22Rv1 (cell line): ENCODE measurements around the gene SMYD1.

ENCODE experiments used
- H3K27ac ChIP-seq: fragments of 450-650 bp; 2 replicates; pipeline ENCODE4 v1.5.1; 2017
- CTCF ChIP-seq: fragments of 450-650 bp; IDR thresholded peaks from 2 replicates; pipeline ENCODE4 v1.5.1; 2017; ENCODE audit warnings: mild to moderate bottlenecking
- ZFX ChIP-seq: fragments of 450-650 bp; IDR thresholded peaks from 2 replicates; pipeline ENCODE4 v1.6.1; 2017; ENCODE audit warnings: antibody characterized with exemption, borderline replicate concordance

SMYD1 gene

GRCh38 chr2:88128654-88129312 is 61.2 kb downstream of the SMYD1 start:
- TF ChIP-seq ZFX: no peak
- no peak for TF ChIP-seq CTCF

GRCh38 chr2:88129313-88129959 is 61.8 kb downstream of the SMYD1 start:
- TF ChIP-seq ZFX: no peak
- TF ChIP-seq CTCF: no peak
- no peak overlapping the region for H3K27ac ChIP-seq

More at GRCh38 chr2:88128654-88129312, 61.2 kb downstream of the SMYD1 start:
- no peak overlapping the region for H3K27ac ChIP-seq

- TF ChIP-seq CTCF (no peak), ZFX (no peak)
- no peak overlapping the region for H3K27ac ChIP-seq
These were observed 63.8 kb downstream of the SMYD1 start for GRCh38 chr2:88131201-88131998.

- TF ChIP-seq ZFX (no peak), CTCF (no peak)
- no peak overlapping the region for H3K27ac ChIP-seq
These were observed 64.4 kb downstream of the SMYD1 start for GRCh38 chr2:88131999-88132368.

GRCh38 chr2:88133875-88134274 is 66.2 kb downstream of the SMYD1 start:
- H3K27ac ChIP-seq: no peak overlapping the region
- TF ChIP-seq ZFX: no peak
- TF ChIP-seq CTCF: no peak

- no peak overlapping the region for H3K27ac ChIP-seq
- no peak for TF ChIP-seq CTCF
- TF ChIP-seq ZFX: no peak
These were observed 69.2 kb downstream of the SMYD1 start for GRCh38 chr2:88136817-88137216.

- no peak overlapping the region for H3K27ac ChIP-seq
These were observed 70.2 kb downstream of the SMYD1 start for GRCh38 chr2:88137833-88138232.

More at GRCh38 chr2:88137833-88138232, 70.2 kb downstream of the SMYD1 start:
- no peak for TF ChIP-seq ZFX
- TF ChIP-seq CTCF: no peak
